WTC11 (cell line): ENCODE results near the gene MIA3. TPM values are rescaled to one million over a fixed set of nuclear protein-coding genes. Genes with fewer than 3 reads are reported as not detected.

Experiments
- ATAC-seq: fragments of 200-7000 bp; cut with Tn5 transposase; 2 replicates; pipeline ENCODE4 v1.10.0; 2021; ENCODE audit warnings: mild to moderate bottlenecking, moderate library complexity
- CTCF ChIA-PET: fragments of 300-600 bp; sonication (Branson Sonifier 250); formaldehyde crosslinking; loops from one replicate; lab custom pipeline; 2021; ENCODE audit warnings: antibody characterized with exemption; lab: Charles Lee
- POLR2A ChIA-PET: fragments of 350-600 bp; sonication (Branson Sonifier 250); formaldehyde crosslinking; loops from one replicate; lab custom pipeline; 2021; ENCODE audit warnings: antibody characterized with exemption; lab: Charles Lee
- DNase-seq: peaks from one replicate; pipeline ENCODE4 v3.0.0; 2021; ENCODE audit warnings: low spot score
- H3K27ac Mint-ChIP-seq: 2 replicates; pipeline ENCODE4 v1.8.0; 2021; ENCODE audit warnings: mixed read lengths
- H3K27me3 Mint-ChIP-seq: 2 replicates; pipeline ENCODE4 v1.8.0; 2021; ENCODE audit warnings: low read depth, mild to moderate bottlenecking, moderate library complexity, mixed read lengths
- H3K36me3 Mint-ChIP-seq: 2 replicates; pipeline ENCODE4 v1.8.0; 2021; ENCODE audit warnings: mixed read lengths
- H3K4me1 Mint-ChIP-seq: 2 replicates; pipeline ENCODE4 v1.8.0; 2022; ENCODE audit warnings: mixed read lengths
- H3K4me3 Mint-ChIP-seq: 2 replicates; pipeline ENCODE4 v1.8.0; 2021; ENCODE audit warnings: mild to moderate bottlenecking, moderate library complexity, mixed read lengths
- H3K9me3 Mint-ChIP-seq: 2 replicates; pipeline ENCODE4 v1.8.0; 2021; ENCODE audit warnings: mixed read lengths
- AR ChIP-seq: fragments of 250-450 bp; sonication (Bioruptor Pico); IDR thresholded peaks from 2 replicates; pipeline ENCODE4 v1.9.0; 2021; ENCODE audit warnings: mild to moderate bottlenecking
- ATF3 ChIP-seq: sonication (generic); formaldehyde crosslinking; conservative IDR thresholded peaks from 2 replicates; pipeline ENCODE4 v1.8.1; 2022; ENCODE audit warnings: mild to moderate bottlenecking, missing genetic modification reagents
- E2F4 ChIP-seq: sonication (generic); formaldehyde crosslinking; IDR thresholded peaks from 2 replicates; pipeline ENCODE4 v1.8.1; 2022; ENCODE audit warnings: low read depth, mild to moderate bottlenecking, moderate library complexity, missing genetic modification reagents, borderline replicate concordance
- ELF4 ChIP-seq: sonication (generic); formaldehyde crosslinking; IDR thresholded peaks from 2 replicates; pipeline ENCODE4 v1.8.1; 2022; ENCODE audit warnings: low read depth, mild to moderate bottlenecking, moderate library complexity, missing genetic modification reagents
- ESRRA ChIP-seq: sonication (generic); formaldehyde crosslinking; IDR thresholded peaks from 2 replicates; pipeline ENCODE4 v1.8.1; 2022; ENCODE audit warnings: mild to moderate bottlenecking, missing genetic modification reagents, borderline replicate concordance
- ETV6 ChIP-seq: sonication (generic); formaldehyde crosslinking; IDR thresholded peaks from 2 replicates; pipeline ENCODE4 v1.8.1; 2022; ENCODE audit warnings: mild to moderate bottlenecking, missing genetic modification reagents
- FOXK1 ChIP-seq: sonication (generic); formaldehyde crosslinking; IDR thresholded peaks from 2 replicates; pipeline ENCODE4 v1.8.0; 2022; ENCODE audit warnings: mild to moderate bottlenecking, moderate library complexity, missing genetic modification reagents
- GABPB1 ChIP-seq: sonication (generic); formaldehyde crosslinking; IDR thresholded peaks from 2 replicates; pipeline ENCODE4 v1.8.1; 2023; ENCODE audit warnings: mild to moderate bottlenecking, missing genetic modification reagents
- IRF2 ChIP-seq: sonication (generic); formaldehyde crosslinking; IDR thresholded peaks from 2 replicates; pipeline ENCODE4 v1.8.0; 2022; ENCODE audit warnings: low read depth, missing genetic modification reagents, borderline replicate concordance
- PRRX2 ChIP-seq: fragments of 250-450 bp; sonication (Bioruptor Pico); IDR thresholded peaks from 2 replicates; pipeline ENCODE4 v1.8.0; 2021; ENCODE audit warnings: mild to moderate bottlenecking
- SP1 ChIP-seq: sonication (generic); formaldehyde crosslinking; conservative IDR thresholded peaks from 2 replicates; pipeline ENCODE4 v1.8.1; 2022; ENCODE audit warnings: missing genetic modification reagents
- TEAD1 ChIP-seq: sonication (generic); formaldehyde crosslinking; IDR thresholded peaks from 2 replicates; pipeline ENCODE4 v1.8.0; 2022; ENCODE audit warnings: mild to moderate bottlenecking, missing genetic modification reagents
- ZNF121 ChIP-seq: sonication (generic); formaldehyde crosslinking; IDR thresholded peaks from 2 replicates; pipeline ENCODE4 v1.8.0; 2023; ENCODE audit warnings: missing genetic modification reagents
- ZNF263 ChIP-seq: sonication (generic); formaldehyde crosslinking; IDR thresholded peaks from 2 replicates; pipeline ENCODE4 v1.8.1; 2022; ENCODE audit warnings: low read depth, mild to moderate bottlenecking, moderate library complexity, missing genetic modification reagents
- total RNA-seq: library from RNA; stranded (reverse); gene quantifications from 3 replicates; pipeline ENCODE4 v1.2.3, GENCODE V29; 2021
- TF ChIP-seq, protein P1 (sequence below): sonication (generic); formaldehyde crosslinking; IDR thresholded peaks from 2 replicates; pipeline ENCODE4 v1.8.1; 2023; ENCODE audit warnings: mild to moderate bottlenecking, missing genetic modification reagents
- TF ChIP-seq, protein P2 (sequence below): sonication (generic); formaldehyde crosslinking; IDR thresholded peaks from 2 replicates; pipeline ENCODE4 v1.8.1; 2023; ENCODE audit warnings: mild to moderate bottlenecking, missing genetic modification reagents, moderate library complexity
- TF ChIP-seq, protein P3 (sequence below): sonication (generic); formaldehyde crosslinking; IDR thresholded peaks from 2 replicates; pipeline ENCODE4 v1.8.1; 2022; ENCODE audit warnings: mild to moderate bottlenecking, moderate library complexity, missing genetic modification reagents
- TF ChIP-seq, protein P4 (sequence below): sonication (generic); formaldehyde crosslinking; IDR thresholded peaks from 2 replicates; pipeline ENCODE4 v1.8.1; 2022; ENCODE audit warnings: mild to moderate bottlenecking, missing genetic modification reagents, moderate library complexity, borderline replicate concordance

Gene MIA3
- total RNA-seq, 1 experiment from 2014 or later = 70.0 TPM

DNA sequence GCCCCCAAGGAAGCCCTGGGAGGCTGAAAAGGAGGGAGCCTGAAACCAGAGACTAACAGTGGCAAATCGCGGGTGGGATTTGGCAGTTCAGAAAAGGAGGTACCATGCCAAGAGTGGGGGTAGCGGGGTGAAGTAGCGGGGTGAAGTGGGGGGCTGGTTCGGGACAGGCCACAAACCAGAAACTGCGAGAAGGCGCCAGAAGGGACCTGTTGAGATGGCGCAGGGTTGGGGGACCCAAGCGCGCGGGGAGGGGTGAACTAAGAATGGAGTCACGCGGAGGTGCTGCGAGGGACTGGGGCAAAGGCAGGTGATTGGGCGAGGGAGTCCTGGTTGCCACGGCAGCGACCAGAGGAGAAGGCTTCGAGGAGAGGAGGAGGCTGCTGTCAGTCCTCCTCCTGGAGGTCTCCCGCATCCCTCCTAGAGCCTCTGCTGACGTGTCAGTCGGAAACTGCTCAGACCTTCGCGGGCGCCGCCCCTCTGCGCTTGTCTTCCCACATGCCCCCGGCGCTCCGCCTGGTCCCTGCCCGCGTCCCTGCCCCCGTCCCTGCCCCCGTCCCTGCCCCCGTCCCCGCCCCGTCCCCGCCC lies 438 bp upstream of the MIA3 start (continued):
- TF ChIP-seq AR (no peak), GABPB1 (CRISPR knock-in tag) (no peak), ELF4 (CRISPR knock-in tag) (no peak)

DNA sequence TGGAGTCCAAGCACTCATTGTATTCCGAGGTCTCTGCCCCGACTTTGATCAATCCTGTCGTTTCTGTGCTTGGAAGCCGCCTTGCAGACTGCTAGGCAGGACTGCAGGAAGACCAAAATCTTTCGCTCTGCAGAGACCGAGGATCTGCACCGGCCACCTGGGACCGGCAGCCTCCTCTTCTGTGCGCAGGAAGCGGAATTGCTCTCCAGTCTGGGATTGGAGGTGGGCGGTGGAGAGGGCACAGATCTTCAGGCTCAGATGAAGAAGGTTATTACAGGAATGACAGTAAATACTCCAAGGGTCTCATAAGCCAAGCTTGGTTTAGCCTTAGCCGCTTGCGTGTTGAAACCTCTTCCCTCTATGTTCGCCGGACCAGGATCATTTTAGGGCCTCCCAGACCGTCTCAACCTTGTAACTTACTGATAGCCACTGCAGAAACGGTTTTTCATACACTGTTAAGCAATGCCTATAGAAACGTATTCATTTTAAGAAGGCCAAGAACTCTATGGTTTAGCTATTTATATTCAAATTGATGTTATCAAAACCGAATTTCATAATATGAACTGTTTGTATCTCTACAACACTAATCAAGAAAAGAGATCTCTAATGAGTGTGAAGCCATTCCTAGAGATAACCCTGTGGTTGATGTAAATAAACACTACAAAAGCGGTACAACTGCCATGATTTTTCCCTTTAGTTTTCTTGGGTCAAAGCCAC lies 1.1 kb downstream of the MIA3 start:
- Mint-ChIP-seq H3K27ac (0 out of 2 replicates have a peak overlapping the region, but pooled peaks have one; percentile 20), H3K4me3 (peak overlapping the region; percentile 89), H3K9me3 (no peaks in the 10 kb centered on the region), H3K4me1 (peaks cover 13% of the 10 kb centered on the region), H3K27me3 (peaks cover 29% of the 10 kb centered on the region), H3K36me3 (peaks cover 27% of the 10 kb centered on the region)
- ATAC-seq = peak; percentile 8
- DNase-seq = peak; percentile 29
- TF ChIP-seq SP1 (0 out of 2 replicates have a peak, but pooled peaks have one; percentile 18), E2F4 (CRISPR knock-in tag) (no peak)
- ChIA-PET POLR2A (interaction anchor here (0.6 to 0.7 kb wide), 2 partner anchors 16 to 25 kb away, joined by 3 to 4 read pairs; no protein-coding TSS in a partner anchor), CTCF (interaction anchor here (1.1 to 1.3 kb wide), 2 partner anchors 16 to 164 kb away, joined by 3 to 5 read pairs; no protein-coding TSS in a partner anchor)

GRCh38 chr1:222620566-222620965 lies 2.7 kb downstream of the MIA3 start:
- ATAC-seq (no peak), DNase-seq (no peak)
- ChIA-PET CTCF (no interaction called here), POLR2A (no interaction called here)
- Mint-ChIP-seq H3K27me3 (peaks cover 19% of the 10 kb centered on the region), H3K36me3 (peaks cover 32% of the 10 kb centered on the region), H3K4me1 (peaks cover 13% of the 10 kb centered on the region), H3K4me3 (no peak overlapping the region), H3K27ac (no peak overlapping the region), H3K9me3 (no peaks in the 10 kb centered on the region)
- no peak for TF ChIP-seq E2F4 (CRISPR knock-in tag)
- no peak for TF ChIP-seq TEAD1 (CRISPR knock-in tag)
- no peak for TF ChIP-seq ESRRA (CRISPR knock-in tag)
- no peak for TF ChIP-seq ATF3 (CRISPR knock-in tag)
- no peak for TF ChIP-seq PRRX2 (CRISPR knock-in tag)
- TF ChIP-seq AR = no peak
- TF ChIP-seq ZNF121 (CRISPR knock-in tag) = no peak
- TF ChIP-seq IRF2 (CRISPR knock-in tag) = no peak
- TF ChIP-seq, protein P1, sequence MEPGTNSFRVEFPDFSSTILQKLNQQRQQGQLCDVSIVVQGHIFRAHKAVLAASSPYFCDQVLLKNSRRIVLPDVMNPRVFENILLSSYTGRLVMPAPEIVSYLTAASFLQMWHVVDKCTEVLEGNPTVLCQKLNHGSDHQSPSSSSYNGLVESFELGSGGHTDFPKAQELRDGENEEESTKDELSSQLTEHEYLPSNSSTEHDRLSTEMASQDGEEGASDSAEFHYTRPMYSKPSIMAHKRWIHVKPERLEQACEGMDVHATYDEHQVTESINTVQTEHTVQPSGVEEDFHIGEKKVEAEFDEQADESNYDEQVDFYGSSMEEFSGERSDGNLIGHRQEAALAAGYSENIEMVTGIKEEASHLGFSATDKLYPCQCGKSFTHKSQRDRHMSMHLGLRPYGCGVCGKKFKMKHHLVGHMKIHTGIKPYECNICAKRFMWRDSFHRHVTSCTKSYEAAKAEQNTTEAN = no peak
- TF ChIP-seq FOXK1 = no peak
- TF ChIP-seq, protein P2, sequence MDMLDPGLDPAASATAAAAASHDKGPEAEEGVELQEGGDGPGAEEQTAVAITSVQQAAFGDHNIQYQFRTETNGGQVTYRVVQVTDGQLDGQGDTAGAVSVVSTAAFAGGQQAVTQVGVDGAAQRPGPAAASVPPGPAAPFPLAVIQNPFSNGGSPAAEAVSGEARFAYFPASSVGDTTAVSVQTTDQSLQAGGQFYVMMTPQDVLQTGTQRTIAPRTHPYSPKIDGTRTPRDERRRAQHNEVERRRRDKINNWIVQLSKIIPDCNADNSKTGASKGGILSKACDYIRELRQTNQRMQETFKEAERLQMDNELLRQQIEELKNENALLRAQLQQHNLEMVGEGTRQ (CRISPR knock-in tag) = no peak
- TF ChIP-seq, protein P3, sequence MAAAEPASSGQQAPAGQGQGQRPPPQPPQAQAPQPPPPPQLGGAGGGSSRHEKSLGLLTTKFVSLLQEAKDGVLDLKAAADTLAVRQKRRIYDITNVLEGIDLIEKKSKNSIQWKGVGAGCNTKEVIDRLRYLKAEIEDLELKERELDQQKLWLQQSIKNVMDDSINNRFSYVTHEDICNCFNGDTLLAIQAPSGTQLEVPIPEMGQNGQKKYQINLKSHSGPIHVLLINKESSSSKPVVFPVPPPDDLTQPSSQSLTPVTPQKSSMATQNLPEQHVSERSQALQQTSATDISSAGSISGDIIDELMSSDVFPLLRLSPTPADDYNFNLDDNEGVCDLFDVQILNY (CRISPR knock-in tag) = no peak
- no peak for TF ChIP-seq ZNF263 (CRISPR knock-in tag)
- TF ChIP-seq ETV6 (CRISPR knock-in tag) = no peak
- TF ChIP-seq, protein P4, sequence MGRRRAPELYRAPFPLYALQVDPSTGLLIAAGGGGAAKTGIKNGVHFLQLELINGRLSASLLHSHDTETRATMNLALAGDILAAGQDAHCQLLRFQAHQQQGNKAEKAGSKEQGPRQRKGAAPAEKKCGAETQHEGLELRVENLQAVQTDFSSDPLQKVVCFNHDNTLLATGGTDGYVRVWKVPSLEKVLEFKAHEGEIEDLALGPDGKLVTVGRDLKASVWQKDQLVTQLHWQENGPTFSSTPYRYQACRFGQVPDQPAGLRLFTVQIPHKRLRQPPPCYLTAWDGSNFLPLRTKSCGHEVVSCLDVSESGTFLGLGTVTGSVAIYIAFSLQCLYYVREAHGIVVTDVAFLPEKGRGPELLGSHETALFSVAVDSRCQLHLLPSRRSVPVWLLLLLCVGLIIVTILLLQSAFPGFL = no peak
